Liver (tissue), 9 donors: ENCODE results near the gene TRIM46. TPM values are rescaled to one million over a fixed set of nuclear protein-coding genes. Genes with fewer than 3 reads are reported as not detected.
A peak's percentile ranks its signal among the peaks of the same experiment; 100 is the strongest.
"Not testable (repeated sequence)": the region's sequence is repeated elsewhere in the genome, so short reads cannot be mapped to it uniquely, and the experiment has no call there.

Experiments
- DNase-seq: peaks from one replicate; pipeline ENCODE4 v3.0.0-alpha.2; 2017; ENCODE audit warnings: low spot score
- H3K27ac ChIP-seq, 2 donors: one replicate each; pipeline ENCODE4 v1.7.0; 2013; ENCODE audit warnings: inconsistent platforms in 2 of 2, low read length in 2 of 2, control low read depth in 1 of 2, low read depth in 1 of 2, mild to moderate bottlenecking in 1 of 2
- H3K27me3 ChIP-seq, 4 donors: one replicate each; pipeline versions ENCODE4 v1.6.1 to v1.7.0; 2013; ENCODE audit warnings: low read length in 3 of 4, inconsistent platforms in 1 of 4, mild to moderate bottlenecking in 1 of 4, moderate library complexity in 1 of 4; ENCODE audit not compliant: control insufficient read depth in 4 of 4, insufficient read depth in 4 of 4
- H3K36me3 ChIP-seq, 4 donors: one replicate each; pipeline versions ENCODE4 v1.6.1 to v1.7.0; 2013; ENCODE audit warnings: low read length in 3 of 4, mild to moderate bottlenecking in 3 of 4, low read depth in 1 of 4, moderate library complexity in 1 of 4; ENCODE audit not compliant: control insufficient read depth in 4 of 4, insufficient read depth in 3 of 4
- H3K4me1 ChIP-seq, 4 donors: one replicate each; pipeline versions ENCODE4 v1.6.1 to v1.7.0; 2013; ENCODE audit warnings: low read length in 3 of 4, mild to moderate bottlenecking in 3 of 4, moderate library complexity in 1 of 4; ENCODE audit not compliant: control insufficient read depth in 4 of 4, insufficient read depth in 4 of 4
- H3K4me3 ChIP-seq, 3 donors: one replicate each; pipeline versions ENCODE4 v1.6.1 to v1.7.0; 2013; ENCODE audit warnings: low read length in 3 of 3, control low read depth in 1 of 3, low read depth in 1 of 3, mild to moderate bottlenecking in 1 of 3
- H3K9ac ChIP-seq, 2 donors: one replicate each; pipeline ENCODE4 v1.7.0; 2013; ENCODE audit warnings: low read length in 2 of 2, mild to moderate bottlenecking in 2 of 2, moderate library complexity in 2 of 2, control low read depth in 1 of 2, low read depth in 1 of 2
- H3K9me3 ChIP-seq, 4 donors: one replicate each; pipeline versions ENCODE4 v1.6.1 to v1.7.0; 2013; ENCODE audit warnings: low read length in 3 of 4; ENCODE audit not compliant: control insufficient read depth in 4 of 4
- HNF4A ChIP-seq, 2 donors: conservative IDR thresholded peaks; 2 replicates each; pipeline ENCODE4 v1.6.1; 2016; ENCODE audit warnings: antibody characterized with exemption in 2 of 2, mild to moderate bottlenecking in 2 of 2
- HNF4G ChIP-seq: IDR thresholded peaks from 2 replicates; pipeline ENCODE4 v1.6.1; 2016; ENCODE audit warnings: antibody characterized with exemption
- NR2F2 ChIP-seq: IDR thresholded peaks from 2 replicates; pipeline ENCODE4 v1.6.1; 2016; ENCODE audit warnings: antibody characterized with exemption
- RAD21 ChIP-seq, 2 donors: IDR thresholded peaks; 2 replicates each; pipeline ENCODE4 v1.6.1; 2016; ENCODE audit warnings: antibody characterized with exemption in 2 of 2, mild to moderate bottlenecking in 2 of 2
- RXRA ChIP-seq, 2 donors: IDR thresholded peaks; 2 replicates each; pipeline ENCODE4 v1.6.1; 2017 to 2018; ENCODE audit warnings: antibody characterized with exemption in 2 of 2, mild to moderate bottlenecking in 1 of 2
- WGBS: extraction: QIAGEN DNeasy Blood & Tissue Kit; methylation state at CpG from one replicate; pipeline ENCODE4 v1.1.7; 2013; 5-methylcytosine and 5-hydroxymethylcytosine counted together
- polyA plus RNA-seq, 2 donors: library from polyadenylated mRNA; stranded (reverse) in 1 of 2; unstranded in 1 of 2; fragments of 200-250 nt in 1 of 2; fragments of >200 nt in 1 of 2; fragmentation: Nextera tagmentation in 1 of 2; extraction: Ambion mirVana in 1 of 2; gene quantifications; one replicate each; pipeline versions ENCODE4 v1.2.1 to v1.2.3, GENCODE V29; 2013 to 2015
- total RNA-seq, 2 donors: library from RNA; depleted of rRNA; stranded (reverse); fragments of >200 nt; gene quantifications; one replicate each; pipeline ENCODE4 v1.2.3, GENCODE V29; 2014
- TF ChIP-seq, protein P1 (sequence below): IDR thresholded peaks from 2 replicates; pipeline ENCODE4 v1.6.1; 2016; ENCODE audit warnings: antibody characterized with exemption
- TF ChIP-seq, protein P2 (sequence below): fragments of 150-350 bp; IDR thresholded peaks from 2 replicates; pipeline ENCODE4 v1.5.1; 2017; ENCODE audit warnings: improper control_type of control experiment, low read depth, low read length; ENCODE audit not compliant: missing input control
- TF ChIP-seq, protein P3 (sequence below): IDR thresholded peaks from 2 replicates; pipeline ENCODE4 v1.6.1; 2016; ENCODE audit warnings: antibody characterized with exemption, mild to moderate bottlenecking
- donor health status: healthy.
- donor health status: healthy.
- donor health status: healthy.
- donor health status: healthy.
- donor health status: healthy.

The TRIM46 gene
- total and polyA plus RNA-seq, 4 donors = 0.07 to 0.17 (median 0.13) TPM

DNA sequence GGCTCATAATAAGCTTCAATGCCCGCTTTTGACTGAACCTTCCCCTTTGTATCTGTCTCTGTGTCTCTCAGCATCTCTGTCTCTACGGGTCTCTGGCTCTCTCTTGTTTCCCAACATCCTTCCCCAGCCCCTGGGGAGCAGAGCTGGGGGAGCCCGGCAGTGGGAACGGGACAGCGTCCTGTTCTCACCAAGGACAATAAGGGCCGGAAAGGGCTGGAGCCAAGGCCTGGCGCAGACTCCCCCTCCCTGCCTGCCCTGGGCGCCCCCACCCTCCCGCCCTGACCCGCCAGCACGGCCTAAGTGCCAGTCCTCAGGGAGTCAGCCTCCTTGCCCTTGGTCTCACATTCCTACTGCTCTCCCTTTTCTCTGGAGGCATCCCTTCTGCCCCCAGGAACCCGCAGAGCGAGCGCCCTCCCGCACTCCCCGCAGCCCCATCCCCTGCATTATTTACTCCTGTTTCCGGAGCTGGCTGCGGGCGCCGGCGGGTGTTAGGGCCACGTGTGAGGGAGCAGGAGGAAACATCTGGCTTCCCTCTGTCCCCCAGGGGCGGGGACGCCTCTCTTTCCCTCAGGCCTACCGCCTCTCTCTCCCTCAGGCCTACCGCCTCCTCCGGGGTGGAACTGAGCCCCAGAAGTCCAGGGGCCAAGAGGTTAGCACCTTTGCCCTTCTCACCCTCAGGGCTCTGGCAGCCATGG is 7.0 kb upstream of the TRIM46 start:
- DNase-seq = no peak
- 66% methylated on average over 27 of the region's 27 CpGs for WGBS
- TF ChIP-seq, protein P1, sequence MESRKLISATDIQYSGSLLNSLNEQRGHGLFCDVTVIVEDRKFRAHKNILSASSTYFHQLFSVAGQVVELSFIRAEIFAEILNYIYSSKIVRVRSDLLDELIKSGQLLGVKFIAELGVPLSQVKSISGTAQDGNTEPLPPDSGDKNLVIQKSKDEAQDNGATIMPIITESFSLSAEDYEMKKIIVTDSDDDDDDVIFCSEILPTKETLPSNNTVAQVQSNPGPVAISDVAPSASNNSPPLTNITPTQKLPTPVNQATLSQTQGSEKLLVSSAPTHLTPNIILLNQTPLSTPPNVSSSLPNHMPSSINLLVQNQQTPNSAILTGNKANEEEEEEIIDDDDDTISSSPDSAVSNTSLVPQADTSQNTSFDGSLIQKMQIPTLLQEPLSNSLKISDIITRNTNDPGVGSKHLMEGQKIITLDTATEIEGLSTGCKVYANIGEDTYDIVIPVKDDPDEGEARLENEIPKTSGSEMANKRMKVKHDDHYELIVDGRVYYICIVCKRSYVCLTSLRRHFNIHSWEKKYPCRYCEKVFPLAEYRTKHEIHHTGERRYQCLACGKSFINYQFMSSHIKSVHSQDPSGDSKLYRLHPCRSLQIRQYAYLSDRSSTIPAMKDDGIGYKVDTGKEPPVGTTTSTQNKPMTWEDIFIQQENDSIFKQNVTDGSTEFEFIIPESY = no peak
- TF ChIP-seq NR2F2 = peak; percentile 93
- Histone ChIP-seq H3K4me1 (peaks cover 0 to 11% (median 8%) of the 10 kb centered on the region in 4 donors), H3K9ac (no peak overlapping the region), H3K4me3 (no peak overlapping the region), H3K9me3 (no peaks in the 10 kb centered on the region), H3K27ac (peak overlapping the region; percentile 45 to 56), H3K27me3 (no peaks in the 10 kb centered on the region), H3K36me3 (peaks cover 0 to 11% (median 5%) of the 10 kb centered on the region in 4 donors)

DNA sequence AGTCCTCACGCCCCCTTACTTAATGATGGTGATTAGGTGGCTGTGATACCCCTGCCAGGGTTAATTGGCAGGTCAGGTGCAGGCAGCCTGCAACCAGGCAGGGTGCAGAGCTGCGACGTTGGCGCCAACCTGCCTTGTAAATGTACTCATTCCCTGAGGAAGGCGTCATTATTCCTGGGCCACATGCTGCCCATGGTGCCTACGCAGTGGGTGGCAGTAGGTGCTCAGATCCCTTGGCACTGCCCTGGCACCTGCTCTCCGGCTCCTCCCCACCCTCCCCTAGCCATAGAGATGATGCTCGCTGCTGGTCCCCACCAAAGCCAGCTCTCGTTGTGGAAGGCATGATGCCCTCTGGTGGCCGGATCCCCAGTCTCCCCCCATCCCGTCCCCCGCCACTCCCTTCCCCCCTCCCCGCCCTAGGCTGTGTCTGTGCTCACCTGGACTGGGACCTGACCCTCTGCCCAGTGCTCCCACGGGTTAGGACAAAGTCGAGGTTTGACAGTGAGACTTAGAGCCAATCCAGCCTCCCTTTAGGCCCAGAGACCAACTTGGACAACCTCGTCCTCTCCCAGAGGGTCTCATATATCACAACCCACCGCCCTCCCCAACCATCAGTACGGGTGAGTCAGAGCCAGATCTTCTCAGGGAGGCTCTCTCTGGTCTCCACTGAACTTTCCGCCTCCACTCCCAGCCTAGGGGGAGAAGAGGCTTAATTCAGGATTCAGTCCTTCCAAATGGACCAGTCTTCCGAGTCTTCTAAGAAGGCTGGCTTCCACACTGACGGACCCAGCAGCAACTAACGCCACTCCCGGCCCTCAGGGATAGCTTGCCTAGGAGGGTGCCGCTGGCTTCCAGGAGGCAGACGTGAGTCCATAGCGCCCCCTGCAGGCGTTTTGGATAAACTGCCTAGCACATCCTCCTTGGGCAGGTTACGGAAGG is 6.2 kb upstream of the TRIM46 start:
- Histone ChIP-seq H3K9me3 (no peaks in the 10 kb centered on the region), H3K4me1 (peaks cover 0 to 16% (median 12%) of the 10 kb centered on the region in 4 donors), H3K36me3 (peaks cover 0 to 11% (median 5%) of the 10 kb centered on the region in 4 donors), H3K27me3 (no peaks in the 10 kb centered on the region), H3K9ac (peak overlapping the region in 1 of 2 donors; percentile 58), H3K4me3 (no peak overlapping the region), H3K27ac (peak overlapping the region; percentile 56 to 63)
- DNase-seq = peak; percentile 89
- 10% methylated on average over 28 of the region's 28 CpGs for WGBS
- TF ChIP-seq NR2F2 = peak; percentile 19
- TF ChIP-seq HNF4G = no peak
- TF ChIP-seq RXRA (IDR thresholded peaks at IDR 0.05) = peak; percentile 39 to 55
- TF ChIP-seq, protein P2, sequence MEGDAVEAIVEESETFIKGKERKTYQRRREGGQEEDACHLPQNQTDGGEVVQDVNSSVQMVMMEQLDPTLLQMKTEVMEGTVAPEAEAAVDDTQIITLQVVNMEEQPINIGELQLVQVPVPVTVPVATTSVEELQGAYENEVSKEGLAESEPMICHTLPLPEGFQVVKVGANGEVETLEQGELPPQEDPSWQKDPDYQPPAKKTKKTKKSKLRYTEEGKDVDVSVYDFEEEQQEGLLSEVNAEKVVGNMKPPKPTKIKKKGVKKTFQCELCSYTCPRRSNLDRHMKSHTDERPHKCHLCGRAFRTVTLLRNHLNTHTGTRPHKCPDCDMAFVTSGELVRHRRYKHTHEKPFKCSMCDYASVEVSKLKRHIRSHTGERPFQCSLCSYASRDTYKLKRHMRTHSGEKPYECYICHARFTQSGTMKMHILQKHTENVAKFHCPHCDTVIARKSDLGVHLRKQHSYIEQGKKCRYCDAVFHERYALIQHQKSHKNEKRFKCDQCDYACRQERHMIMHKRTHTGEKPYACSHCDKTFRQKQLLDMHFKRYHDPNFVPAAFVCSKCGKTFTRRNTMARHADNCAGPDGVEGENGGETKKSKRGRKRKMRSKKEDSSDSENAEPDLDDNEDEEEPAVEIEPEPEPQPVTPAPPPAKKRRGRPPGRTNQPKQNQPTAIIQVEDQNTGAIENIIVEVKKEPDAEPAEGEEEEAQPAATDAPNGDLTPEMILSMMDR = peak; percentile 89
- TF ChIP-seq HNF4A (conservative IDR thresholded peaks at IDR 0.05) = peak; percentile 11 to 46
- TF ChIP-seq, protein P3, sequence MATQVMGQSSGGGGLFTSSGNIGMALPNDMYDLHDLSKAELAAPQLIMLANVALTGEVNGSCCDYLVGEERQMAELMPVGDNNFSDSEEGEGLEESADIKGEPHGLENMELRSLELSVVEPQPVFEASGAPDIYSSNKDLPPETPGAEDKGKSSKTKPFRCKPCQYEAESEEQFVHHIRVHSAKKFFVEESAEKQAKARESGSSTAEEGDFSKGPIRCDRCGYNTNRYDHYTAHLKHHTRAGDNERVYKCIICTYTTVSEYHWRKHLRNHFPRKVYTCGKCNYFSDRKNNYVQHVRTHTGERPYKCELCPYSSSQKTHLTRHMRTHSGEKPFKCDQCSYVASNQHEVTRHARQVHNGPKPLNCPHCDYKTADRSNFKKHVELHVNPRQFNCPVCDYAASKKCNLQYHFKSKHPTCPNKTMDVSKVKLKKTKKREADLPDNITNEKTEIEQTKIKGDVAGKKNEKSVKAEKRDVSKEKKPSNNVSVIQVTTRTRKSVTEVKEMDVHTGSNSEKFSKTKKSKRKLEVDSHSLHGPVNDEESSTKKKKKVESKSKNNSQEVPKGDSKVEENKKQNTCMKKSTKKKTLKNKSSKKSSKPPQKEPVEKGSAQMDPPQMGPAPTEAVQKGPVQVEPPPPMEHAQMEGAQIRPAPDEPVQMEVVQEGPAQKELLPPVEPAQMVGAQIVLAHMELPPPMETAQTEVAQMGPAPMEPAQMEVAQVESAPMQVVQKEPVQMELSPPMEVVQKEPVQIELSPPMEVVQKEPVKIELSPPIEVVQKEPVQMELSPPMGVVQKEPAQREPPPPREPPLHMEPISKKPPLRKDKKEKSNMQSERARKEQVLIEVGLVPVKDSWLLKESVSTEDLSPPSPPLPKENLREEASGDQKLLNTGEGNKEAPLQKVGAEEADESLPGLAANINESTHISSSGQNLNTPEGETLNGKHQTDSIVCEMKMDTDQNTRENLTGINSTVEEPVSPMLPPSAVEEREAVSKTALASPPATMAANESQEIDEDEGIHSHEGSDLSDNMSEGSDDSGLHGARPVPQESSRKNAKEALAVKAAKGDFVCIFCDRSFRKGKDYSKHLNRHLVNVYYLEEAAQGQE = no peak
- TF ChIP-seq RAD21 (IDR thresholded peaks at IDR 0.05) = peak; percentile 97 to 99

DNA sequence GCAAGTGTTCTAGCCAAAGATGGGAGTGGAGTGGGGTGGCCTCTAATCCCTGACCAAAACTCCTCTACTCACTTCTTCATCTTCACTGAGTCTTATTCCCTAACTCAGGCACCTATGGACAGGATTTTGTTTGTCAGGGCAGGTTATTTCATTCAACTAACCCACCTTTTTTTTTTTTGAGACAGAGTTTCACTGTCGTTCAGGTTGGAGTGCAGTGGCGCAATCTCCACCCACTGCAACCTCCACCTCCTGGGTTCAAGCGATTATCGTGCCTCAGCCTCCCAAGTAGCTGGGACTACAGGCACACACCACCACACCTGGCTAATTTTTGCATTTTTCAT is 5.6 kb upstream of the TRIM46 start:
- not testable (repeated sequence) for H3K9me3 ChIP-seq
- peaks cover 0 to 19% (median 15%) of the 10 kb centered on the region in 4 donors for H3K4me1 ChIP-seq
- WGBS = 27% methylated on average over 4 of the region's 4 CpGs

More for the DNA sequence above, 5.6 kb upstream of the TRIM46 start:
- not testable (repeated sequence) for H3K9ac ChIP-seq, DNase-seq, H3K27ac ChIP-seq, H3K27me3 ChIP-seq, H3K4me3 ChIP-seq
- peaks cover 0 to 11% (median 5%) of the 10 kb centered on the region in 4 donors for H3K36me3 ChIP-seq
